ENCODE data around the gene USE1.
"Not testable (repeated sequence)": the region's sequence is repeated elsewhere in the genome, so short reads cannot be mapped to it uniquely, and the experiment has no call there.

USE1 gene, protein sequence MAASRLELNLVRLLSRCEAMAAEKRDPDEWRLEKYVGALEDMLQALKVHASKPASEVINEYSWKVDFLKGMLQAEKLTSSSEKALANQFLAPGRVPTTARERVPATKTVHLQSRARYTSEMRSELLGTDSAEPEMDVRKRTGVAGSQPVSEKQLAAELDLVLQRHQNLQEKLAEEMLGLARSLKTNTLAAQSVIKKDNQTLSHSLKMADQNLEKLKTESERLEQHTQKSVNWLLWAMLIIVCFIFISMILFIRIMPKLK

DNA sequence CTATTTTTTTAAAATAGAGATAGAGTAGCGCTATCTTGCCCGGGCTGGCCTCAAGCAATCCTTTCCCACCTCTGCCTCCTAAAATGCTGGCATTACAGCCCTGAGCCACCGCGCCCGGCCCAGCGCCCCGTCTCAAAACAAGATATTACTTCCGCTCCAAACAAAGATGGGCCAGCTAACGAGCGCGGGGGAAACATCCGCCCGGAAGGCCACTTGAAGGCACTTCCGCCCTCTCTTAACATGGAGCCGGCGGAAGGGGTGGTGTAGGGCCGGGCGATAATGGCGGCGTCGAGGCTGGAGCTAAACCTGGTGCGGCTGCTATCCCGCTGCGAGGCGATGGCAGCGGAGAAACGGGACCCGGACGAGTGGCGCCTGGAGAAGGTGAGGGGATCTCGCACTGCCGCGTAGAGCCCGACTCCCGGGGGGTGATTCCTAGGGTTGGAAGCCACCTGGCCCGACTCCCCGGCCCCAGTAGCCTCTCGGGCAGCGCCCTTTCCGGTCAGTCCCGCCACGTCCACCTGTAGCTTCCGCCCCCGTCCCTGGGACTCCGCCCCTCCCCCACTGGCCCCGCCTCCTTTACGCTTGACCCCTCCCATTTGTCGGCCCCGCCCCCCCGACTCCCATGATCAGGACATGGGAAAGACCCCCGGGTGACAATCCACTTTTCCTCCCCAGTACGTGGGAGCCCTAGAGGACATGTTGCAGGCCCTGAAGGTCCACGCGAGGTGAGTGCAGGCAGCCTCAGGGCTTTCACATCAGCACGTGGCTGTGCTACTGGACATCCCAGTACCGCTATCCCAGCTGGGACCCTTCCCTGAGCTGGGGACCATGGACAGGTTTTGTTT is at the start of gene USE1:
USE1 (plus strand) TSS at position 231 of the 845 bp plus-strand sequence; CDS start at position 280, 49 bp downstream.
- peak; percentile 80 for DNase-seq (ENCODE audit: low read depth)

DNA sequence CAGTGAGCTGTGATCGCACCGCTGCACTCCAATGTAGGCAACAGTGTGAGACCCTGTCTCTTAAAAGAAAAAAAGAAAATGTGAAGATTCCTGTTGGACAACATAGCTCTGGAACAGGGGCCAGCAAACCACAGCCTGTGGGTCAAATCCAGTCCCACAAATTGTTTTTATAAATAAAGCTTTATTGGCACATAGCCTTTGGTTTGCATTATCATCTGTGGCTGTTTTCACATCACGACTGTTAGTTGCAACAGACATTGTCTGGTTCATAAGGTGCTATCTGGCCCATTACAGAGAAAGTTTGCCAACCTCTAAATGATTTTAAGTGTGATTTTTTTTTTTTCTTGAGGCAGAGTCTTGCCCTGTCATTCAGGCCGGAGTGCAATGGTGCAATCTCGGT is 49.4 kb upstream of the USE1 start:
- no peak for DNase-seq (ENCODE audit: low read depth)

DNA sequence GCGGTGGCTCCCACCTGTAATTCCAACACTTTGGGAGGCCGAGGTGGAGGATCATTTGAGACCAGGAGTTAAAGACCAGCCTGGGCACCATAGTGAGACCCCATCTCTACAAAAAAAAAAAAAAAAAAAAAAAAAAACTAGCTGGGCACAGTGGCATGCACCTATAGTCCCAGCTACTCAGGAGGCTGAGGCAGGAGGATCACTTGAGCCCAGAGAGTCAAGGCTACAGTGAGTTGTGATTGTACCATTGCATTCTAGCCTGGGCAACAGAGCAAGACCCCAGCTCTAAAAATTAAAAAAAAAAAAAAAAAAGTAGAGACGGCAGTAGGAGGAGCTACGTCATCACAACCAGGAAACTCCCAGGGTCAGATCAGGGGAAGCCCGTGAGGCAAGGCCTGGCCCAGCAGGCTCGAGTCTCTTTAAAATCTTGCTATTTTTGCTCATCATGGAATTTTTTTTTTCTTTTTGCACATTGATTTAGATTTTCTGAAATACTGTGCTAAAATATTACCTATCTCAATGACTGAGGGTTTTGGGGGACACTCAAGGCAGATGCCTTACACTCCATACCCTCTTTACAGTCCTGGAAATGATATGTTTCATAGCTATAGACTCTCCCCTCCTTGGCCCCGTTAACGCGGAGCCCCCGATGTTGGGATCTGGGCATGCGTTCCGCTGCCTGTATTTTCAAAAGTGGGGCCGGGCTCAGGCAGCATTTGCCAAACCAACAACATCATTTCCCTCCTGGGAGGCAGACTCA is 44.4 kb upstream of the USE1 start:
- DNase-seq (ENCODE audit: low read depth), result no peak

DNA sequence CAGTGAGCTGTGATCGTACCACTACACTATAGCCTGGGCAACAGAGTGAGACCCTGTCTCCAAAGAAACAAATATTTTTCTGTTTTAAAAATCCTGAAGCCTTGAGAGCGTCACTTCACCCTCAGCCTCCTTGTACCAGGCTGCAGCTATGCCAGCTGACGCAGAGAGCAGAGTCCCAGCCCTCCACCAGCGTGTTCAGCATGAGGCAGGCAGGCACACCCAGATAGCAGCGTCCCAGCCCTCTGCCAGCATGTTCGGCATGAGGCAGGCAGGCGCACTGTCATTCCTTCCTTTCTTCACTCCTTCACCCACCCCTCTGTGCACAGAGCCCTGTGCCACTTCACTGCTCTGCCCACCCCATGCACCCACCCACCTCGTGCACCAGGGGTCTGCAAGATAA is 43.3 kb upstream of the USE1 start:
- no peak for DNase-seq (ENCODE audit: low read depth)

DNA sequence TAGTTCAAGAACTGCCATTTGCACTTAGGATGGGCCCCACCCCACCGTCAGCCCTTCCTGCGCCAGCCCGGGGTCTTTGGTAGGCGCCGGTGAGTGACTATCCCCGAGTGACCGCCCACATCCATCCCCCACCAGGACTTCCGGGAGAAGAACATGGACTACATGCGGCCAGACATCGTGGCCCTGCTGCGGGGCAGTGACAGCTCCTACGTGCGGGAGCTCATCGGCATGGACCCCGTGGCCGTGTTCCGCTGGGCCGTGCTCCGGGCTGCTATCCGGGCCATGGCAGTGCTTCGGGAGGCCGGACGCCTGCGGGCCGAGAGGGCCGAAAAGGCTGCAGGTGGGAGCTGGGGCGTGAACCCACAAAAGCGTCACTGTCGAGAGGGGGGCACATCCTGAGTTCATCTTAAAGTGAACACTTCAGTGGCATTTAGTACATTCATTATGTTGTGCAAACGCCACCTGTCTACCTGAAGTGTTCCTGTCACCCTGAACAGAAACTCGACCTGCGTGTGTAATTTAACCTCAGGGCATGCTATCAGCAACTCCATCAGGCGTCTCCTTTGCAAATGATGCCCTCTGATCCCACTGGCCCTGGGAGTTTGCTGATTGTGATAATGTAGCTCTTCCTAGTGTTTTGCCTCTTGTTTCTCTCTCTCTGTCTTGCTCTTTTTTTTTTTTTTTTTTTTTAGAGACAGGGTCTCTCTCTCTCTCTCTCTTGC is 42.4 kb upstream of the USE1 start:
- no peak for DNase-seq (ENCODE audit: low read depth)

DNA sequence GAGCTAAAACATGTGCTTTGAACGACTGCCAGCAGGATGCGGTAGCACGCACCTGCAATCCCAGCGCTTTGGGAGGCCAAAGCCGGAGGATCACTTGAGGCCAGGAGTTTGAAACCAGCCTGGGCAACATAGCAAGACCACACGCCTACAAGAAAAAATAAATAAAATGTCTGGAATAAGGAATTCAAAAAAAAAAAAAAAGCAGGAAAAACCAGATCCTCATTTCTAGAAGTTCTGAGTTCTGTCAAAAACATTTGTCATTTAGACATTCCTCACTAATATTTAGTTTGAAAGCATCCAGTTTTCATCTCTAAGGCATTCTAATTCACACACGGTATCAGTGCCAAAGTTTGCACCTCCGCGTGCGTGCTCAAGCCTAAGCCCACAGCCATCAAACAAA is 36.9 kb upstream of the USE1 start:
- DNase-seq (ENCODE audit: low read depth), result no peak

DNA sequence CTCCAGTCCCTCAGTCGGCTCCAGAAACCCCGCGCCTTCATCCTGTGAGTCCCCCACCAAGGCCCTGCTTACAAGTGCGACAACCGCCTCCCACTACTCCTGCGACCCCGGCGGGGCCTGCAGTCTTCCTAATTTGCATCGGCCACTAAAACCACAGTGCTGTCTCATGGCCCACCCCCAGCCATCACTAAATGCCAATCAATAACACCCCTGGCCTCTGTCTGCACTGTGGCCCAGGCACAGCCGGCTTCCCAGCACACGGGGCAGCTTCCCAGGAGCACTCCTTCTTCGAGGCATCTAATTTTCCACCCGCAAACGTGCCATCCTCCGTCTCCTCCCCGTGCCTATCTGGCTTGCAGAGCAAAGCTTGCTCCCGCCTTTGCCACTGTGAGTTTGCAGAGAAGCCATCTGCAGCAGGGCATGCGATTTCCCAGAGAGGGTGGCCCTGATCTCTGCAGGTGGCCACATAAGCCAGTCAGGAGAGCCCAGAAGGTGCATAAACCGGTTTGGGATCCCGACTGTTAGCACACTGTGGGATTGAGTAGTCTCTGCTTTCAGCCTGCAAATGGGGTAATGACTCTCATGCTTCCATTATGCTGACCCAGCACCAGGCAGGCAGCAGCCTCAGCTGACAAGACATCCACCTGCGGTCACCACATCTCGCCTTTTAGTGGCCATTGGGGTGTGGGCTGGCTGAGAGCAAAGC is 34.0 kb upstream of the USE1 start:
- no peak for DNase-seq (ENCODE audit: low read depth)

DNA sequence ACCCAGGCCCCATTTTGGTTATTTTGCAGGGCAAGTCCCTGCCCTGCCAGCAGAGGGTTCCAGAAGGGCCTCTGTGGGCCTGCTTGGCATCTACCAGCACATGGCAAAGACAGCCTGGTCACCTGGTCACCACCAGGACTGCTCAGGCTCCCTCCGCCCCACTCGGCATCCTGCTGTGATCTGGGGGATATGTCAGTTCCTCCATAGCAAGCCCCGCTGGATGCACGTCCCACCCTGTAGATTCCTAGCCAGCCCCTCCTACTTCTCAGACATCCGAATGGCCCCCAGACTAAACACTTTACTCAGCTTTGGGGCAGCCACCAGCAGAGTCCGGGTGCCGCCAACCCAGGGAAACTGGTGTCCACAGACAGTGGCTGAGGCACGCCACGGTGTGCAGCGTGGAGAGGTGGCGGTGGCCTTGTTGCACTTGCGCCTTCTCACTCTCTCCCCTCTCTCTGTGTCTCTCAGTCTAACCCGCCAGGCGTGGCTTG is 31.8 kb upstream of the USE1 start:
- no peak for DNase-seq (ENCODE audit: low read depth)

DNA sequence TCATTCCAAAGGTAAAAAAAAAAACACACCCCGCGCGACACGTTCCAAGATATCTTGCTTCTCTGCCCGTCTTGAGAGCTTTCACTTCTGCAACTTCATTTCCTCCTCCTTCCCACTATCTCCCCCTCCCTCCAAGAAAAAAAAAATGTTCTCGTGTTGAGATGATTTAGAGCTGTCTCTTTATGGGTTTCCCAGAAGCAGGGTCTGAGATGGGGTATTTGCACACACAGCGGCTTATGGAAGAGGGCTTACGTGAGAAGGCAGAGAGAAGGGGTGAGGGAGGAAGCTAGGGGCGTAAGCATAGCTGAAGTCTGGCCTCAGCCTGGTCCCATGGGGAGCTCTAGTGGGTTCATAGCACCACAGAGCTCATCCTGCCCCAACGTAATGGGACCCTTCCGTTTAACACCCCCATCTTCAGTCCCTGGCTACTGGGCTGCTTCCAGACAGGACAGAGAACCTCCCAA is 31.3 kb upstream of the USE1 start:
- DNase-seq (ENCODE audit: low read depth), result no peak

DNA sequence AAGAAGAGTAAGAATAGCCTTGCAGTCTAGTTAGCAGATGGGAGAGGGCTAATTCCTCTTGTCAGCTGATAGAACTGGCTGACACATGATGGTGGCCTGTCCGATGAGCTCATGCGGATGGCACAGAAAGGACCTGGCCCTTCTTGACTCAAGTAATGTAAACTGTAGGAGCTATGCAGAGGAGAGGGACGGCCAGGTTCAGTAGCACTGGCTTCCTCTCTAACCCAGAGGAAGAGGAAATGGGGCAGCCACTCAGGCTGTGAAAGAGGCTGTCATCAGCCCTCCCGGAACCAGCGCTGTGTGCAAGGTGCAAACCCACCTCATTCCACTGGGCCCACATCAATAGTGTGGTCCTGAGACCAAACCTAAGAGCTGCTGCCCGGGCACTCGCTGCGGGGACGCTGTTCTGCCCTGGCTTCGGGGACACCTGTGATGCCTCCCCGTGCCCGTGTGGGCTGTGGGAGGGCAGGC is 30.8 kb upstream of the USE1 start:
- no peak for DNase-seq (ENCODE audit: low read depth)

DNA sequence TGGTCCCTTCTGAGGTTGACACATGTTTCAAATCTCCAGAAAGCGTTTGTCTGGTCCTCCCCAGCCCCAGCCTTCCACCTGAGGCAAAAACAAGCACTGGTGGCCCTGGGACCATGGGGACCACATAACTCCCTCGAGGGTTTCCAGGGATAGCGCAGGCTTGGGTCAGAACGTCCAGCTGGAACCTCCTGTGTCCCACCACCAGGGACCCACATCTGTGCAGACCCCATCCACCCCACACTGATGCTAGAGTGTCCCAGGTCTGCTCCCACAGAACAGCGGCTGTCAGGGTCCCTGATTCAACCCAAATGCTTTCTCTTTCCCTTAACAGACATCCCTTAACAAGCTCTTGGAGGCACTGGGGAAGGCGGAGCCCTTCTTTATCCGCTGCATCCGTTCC is 29.6 kb upstream of the USE1 start:
- DNase-seq (ENCODE audit: low read depth), result no peak

DNA sequence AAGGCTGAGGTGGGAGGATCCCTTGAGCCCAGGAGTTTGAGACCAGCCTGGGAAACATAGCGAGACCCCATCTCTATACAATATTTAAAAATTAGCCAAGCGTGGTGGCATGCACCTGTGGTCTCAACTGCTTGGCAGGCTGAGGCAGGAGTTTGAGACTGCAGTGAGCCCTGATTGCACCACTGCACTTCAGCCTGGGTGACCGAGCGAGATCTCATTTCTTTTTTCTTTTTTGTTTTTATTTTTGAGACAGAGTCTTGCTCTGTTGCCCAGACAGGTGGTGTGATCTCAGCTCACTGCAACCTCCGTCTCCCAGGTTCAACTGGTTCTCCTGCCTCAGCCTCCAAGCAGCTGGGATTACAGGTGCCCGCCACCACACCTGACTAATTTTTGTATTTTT is 23.4 kb upstream of the USE1 start:
- DNase-seq (ENCODE audit: low read depth), result not testable (repeated sequence)

DNA sequence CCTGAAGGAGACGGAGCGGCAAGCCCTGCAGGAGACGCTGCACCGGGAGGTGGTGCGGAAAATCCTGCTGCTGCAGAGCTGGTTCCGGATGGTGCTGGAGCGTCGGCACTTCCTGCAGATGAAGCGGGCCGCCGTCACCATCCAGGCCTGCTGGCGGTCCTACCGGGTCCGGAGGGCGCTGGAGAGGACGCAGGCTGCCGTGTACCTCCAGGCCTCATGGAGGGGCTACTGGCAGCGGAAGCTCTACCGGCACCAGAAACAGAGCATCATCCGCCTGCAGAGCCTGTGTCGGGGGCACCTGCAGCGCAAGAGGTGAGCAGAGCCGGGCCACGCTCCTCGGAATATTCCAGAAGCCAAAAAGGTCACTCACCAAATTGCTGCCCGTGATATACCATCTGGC is 22.4 kb upstream of the USE1 start:
- DNase-seq (ENCODE audit: low read depth), result no peak

DNA sequence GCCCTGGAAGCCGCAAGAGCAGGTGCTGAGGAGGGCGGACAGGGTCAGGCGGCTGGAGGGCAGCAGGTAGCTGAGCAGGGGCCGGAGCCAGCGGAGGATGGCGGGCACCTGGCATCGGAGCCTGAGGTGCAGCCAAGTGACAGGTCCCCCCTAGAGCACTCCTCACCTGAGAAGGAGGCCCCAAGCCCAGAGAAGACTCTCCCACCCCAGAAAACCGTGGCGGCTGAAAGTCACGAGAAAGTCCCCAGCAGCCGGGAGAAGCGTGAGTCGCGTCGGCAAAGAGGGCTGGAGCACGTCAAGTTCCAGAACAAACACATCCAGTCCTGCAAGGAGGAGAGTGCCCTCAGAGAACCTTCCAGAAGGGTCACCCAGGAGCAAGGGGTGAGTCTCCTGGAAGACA is 20.5 kb upstream of the USE1 start:
- DNase-seq (ENCODE audit: low read depth), result no peak

DNA sequence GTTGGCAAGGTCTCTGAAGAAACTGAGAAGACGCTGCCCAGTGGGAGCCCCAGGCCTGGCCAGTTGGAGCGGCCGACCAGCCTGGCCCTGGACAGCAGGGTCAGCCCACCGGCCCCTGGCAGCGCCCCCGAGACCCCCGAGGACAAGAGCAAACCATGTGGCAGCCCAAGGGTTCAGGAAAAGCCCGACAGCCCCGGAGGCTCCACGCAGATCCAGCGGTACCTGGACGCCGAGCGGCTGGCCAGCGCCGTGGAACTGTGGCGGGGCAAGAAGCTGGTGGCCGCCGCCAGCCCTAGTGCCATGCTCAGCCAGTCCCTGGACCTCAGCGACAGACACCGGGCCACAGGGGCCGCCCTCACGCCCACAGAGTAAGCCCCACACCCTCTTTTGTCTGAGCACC is 20.1 kb upstream of the USE1 start:
- DNase-seq (ENCODE audit: low read depth), result no peak

DNA sequence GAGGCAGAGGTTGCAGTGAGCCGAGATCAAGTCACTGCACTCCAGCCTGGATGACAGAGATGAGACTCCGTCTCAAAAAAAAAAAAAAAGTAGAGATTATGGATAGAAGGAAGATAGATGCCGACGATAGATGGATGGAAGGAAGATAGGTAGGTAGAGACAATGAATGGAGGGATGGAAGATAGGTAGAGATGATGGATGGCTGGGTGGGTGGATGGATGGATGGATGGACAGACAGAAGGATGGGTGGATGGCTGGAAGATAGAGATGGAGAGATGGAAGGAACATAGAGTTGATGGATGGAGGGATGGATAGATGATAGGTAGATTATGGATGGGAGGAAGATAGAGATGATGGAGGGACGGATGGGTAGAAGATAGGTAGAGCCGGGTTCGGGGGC is 18.5 kb upstream of the USE1 start:
- no peak for DNase-seq (ENCODE audit: low read depth)

DNA sequence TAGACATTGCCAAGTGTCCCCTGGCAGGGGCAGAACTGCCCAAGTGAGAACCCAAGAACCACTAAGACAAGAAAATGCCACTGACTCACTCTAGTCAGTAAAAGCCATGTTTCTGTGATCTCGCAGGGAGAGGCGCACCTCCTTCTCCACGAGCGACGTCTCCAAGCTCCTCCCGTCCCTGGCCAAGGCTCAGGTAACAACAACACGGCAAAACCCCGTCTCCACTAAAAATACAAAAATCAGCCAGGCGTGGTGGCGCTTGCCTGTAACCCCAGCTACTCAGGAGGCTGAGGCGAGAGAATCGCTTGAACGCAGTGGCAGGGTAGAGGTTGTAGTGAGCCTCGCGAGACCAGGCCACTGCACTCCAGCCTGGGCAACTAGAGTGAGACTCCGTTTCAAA is 17.5 kb upstream of the USE1 start:
- DNase-seq (ENCODE audit: low read depth), result no peak

DNA sequence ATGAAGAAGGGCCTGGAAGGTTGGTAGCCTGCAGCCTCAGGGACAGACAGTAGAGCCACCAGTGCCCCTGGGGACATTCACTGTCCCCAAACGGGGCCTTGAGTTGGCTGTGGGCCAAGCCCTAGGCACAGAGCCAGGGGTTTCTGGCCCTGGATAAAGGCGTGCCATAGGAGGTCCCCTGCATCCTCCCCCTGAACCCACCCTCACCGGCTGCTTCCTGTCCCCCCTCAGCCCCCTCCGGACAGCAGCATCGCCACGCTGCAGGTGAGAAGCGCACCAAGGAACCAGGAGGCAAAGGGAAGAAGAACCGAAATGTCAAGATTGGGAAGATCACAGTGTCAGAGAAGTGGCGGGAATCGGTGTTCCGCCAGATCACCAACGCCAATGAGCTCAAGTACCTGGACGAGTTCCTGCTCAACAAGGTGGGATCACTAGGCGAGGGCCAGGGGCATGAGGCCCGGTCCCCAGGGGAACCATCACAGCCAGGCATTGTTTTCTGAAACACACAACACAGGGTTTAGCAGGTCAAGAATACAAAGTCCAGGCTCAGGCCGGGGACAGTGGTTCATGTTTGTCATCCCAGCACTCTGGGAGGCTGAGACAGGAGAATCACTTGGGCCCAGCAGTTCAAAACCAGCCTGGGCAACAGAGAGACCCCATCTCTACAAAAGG is 14.6 kb upstream of the USE1 start:
- DNase-seq (ENCODE audit: low read depth), result no peak

DNA sequence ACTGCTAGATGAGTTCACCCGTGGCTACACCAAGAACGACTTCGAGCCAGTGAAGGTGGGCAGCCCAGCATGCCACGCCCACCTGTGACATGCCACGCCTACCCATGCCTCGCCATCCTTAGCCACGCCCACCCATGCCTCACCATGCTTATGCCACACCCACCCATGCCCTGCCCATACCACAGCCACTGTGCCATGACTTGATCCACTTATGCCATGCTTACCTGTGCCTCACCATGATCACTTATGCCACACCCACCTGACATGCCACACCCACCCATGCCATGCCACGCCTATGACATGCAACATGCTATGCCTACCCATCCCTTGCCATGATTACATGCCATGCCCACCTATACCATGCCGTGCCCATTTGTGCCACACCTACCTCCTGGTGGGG is 12.9 kb upstream of the USE1 start:
- no peak for DNase-seq (ENCODE audit: low read depth)

DNA sequence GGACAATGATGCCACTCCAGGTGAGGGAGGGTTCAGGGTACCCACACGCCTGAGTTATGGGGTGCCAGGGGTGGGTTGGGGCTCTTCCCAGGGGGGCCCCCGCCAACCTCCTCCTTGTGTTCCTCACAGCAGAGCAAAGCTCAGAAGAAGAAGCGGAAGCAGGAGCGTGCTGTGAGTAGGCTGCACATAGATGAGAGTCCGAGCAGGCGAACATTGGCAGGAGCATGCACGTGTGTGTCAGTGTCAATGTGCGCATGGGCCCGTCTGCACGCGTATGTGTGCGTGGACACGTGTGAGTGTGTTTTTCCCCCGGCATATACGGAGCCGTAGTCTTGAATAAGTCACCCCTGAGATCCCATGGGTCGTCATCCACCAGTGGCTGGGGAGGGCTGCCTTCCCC is 12.4 kb upstream of the USE1 start:
- DNase-seq (ENCODE audit: low read depth), result no peak
